HFF-Myc (cell line): ENCODE measurements around the gene TTC28.

Experiments
- DNase-seq: peaks from one replicate; pipeline ENCODE4 v3.0.0-alpha.2; 2011; ENCODE audit warnings: low read depth; ENCODE audit errors: extremely low read depth
- H3K4me3 ChIP-seq: replicated peaks from 2 replicates; pipeline ENCODE4 v1.5.1; 2011; ENCODE audit warnings: low read depth, mild to moderate bottlenecking, control low read depth, low read length
- TF ChIP-seq, protein P1 (sequence below): IDR thresholded peaks from 2 replicates; pipeline ENCODE4 v1.5.1; 2012; ENCODE audit warnings: mild to moderate bottlenecking, low read depth, low read length, control low read depth; ENCODE audit errors: missing control alignments

TTC28 gene

DNA sequence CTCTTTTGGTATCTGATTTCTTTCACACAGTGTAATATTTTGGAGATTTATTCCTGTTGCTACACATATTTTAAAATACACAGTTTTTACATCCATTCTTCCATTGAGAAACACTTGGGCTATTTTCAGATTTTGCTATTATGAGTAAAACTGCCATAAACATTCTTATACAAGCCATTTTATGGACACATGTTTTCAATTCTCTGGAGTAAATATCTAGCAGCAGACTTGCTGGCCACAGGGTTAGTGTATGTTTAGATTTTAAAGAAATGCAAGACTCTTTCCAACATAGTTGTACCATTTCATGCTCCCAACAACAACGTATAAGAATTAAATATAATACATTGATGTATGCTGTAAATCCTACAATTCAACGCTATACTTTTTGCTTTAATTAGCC, 399.8 kb downstream of the TTC28 start:
- TF ChIP-seq, protein P1, sequence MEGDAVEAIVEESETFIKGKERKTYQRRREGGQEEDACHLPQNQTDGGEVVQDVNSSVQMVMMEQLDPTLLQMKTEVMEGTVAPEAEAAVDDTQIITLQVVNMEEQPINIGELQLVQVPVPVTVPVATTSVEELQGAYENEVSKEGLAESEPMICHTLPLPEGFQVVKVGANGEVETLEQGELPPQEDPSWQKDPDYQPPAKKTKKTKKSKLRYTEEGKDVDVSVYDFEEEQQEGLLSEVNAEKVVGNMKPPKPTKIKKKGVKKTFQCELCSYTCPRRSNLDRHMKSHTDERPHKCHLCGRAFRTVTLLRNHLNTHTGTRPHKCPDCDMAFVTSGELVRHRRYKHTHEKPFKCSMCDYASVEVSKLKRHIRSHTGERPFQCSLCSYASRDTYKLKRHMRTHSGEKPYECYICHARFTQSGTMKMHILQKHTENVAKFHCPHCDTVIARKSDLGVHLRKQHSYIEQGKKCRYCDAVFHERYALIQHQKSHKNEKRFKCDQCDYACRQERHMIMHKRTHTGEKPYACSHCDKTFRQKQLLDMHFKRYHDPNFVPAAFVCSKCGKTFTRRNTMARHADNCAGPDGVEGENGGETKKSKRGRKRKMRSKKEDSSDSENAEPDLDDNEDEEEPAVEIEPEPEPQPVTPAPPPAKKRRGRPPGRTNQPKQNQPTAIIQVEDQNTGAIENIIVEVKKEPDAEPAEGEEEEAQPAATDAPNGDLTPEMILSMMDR: no peak
- DNase-seq: peak; percentile 15
- H3K4me3 ChIP-seq: no peak overlapping the region

DNA sequence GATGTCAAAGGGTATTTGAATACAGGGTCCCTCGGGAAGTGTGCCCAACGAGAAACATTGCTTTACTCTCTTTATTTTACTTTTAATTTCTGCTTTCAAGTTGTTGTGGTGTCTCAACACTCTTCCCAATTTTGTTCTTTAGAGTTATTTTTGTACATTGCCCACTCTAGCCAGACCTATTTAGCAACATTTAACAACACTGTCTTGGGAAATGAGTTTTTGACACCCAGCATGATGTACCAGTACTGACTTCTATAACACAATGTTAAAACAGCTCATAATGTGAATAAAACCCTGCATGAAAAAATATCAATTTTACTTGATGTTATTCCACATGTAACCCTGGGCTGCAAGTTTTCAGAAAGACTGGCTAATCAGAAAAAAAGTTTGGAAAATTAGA, 410.4 kb downstream of the TTC28 start:
- no peak for DNase-seq
- TF ChIP-seq, protein P1: no peak
- H3K4me3 ChIP-seq: no peak overlapping the region

DNA sequence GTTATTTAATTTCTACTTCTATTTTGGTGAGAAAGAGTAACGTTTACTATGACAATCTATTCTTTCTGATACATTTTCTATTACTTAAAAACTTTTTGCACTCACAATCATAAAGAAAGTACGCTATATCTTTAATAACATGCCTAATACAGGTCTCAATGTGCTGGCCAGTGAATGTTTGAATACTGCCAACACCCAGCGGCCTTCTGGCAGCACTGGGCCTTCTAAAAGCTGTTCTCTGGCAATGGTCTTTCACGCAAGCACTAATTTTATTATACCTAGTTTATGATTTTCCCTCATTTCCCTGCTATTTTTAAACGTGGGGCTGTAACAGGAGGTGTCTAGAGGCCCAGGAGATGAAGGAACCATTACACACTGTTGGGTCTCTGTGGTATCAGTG, 410.8 kb downstream of the TTC28 start:
- no peak overlapping the region for H3K4me3 ChIP-seq

DNA sequence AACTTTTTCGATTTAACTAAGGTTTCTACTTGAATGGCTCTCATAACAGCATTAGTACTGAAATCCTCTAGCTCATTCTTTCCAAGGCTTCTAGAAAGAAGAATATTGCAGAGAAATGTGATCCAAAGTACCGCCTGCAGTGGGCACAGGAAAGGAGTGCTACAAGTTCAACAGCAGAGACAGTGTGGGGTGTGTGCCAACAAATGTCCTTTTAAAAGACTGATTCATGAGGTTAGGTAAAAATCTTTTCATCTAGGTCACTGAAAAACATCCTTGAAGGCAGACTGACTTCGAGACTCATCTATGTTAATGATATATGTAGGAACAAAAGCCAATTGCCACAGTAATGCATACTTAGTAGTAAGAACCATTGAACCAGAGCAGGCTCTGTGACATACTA, 411.5 kb downstream of the TTC28 start:
- no peak overlapping the region for H3K4me3 ChIP-seq
- TF ChIP-seq, protein P1: no peak
- no peak for DNase-seq

More for the DNA sequence above, 410.8 kb downstream of the TTC28 start:
- TF ChIP-seq, protein P1: no peak
- no peak for DNase-seq

DNA sequence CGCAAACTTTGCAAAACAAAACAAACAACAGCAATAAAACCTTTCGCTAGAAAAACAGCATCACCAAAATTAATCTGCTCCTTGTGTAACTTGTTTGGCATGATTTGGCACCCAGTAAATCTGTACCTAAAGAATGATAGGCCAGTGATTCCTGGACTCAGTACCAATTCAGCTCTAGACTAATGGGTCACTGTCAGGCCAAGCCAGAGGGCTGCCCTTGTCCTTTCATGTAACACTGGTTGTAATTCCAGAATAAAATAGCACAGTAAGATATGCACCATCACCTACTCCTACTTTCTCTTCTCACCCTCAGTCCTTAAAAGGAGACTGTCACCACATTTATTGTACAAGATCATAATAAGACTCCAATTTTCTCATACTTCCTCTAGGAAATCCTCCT, 419.0 kb downstream of the TTC28 start:
- TF ChIP-seq, protein P1: no peak
- no peak for DNase-seq
- H3K4me3 ChIP-seq: no peak overlapping the region

DNA sequence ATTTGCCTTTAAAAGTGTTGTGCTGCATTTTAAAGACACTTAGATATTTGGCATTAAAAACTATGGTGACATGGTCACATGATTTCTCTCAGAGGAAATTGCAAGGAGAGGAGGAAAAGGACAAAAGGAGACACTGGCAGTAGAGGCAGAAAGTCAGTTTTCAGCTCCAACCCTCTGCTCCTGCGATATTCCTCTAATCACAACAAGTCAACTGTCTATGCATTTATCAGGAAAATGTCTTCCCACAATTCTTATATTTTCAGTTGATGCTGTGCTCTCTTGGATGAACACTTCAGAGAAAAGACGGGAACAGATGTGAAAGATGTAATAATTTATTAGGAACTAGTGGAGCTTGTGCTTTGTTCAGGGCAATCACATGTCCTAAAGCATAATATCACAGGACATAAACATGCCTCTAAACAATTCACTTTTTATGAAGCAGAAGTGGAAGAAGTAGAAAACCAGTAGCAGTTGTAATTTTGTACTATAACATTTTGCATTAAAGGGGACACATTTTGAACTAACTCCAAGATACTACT, 419.8 kb downstream of the TTC28 start:
- TF ChIP-seq, protein P1: no peak
- no peak for DNase-seq
- H3K4me3 ChIP-seq: no peak overlapping the region

DNA sequence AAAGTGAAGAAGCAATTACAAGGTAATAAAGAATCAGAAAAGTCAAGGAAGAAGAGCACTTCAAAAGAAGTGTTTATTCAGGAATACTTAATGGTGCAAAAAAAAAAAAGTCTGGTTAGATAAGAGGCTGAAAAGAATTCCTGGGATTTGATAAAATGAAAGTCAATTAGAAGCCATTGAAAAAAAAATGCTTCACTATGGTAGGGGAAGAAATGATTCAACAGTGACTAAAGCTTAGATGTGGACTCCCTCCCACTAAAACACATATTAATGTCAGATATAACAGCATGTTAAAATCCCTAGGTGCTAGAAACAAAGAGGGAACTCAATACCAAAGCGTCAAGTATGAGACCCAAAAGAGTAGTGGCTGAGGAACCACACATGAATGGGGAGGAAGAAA, 425.2 kb downstream of the TTC28 start:
- TF ChIP-seq, protein P1: no peak
- no peak overlapping the region for H3K4me3 ChIP-seq
- DNase-seq: no peak
